ENCODE data around the gene RAB30. TPM values are rescaled to one million over a fixed set of nuclear protein-coding genes. Genes with fewer than 3 reads are reported as not detected.

Gene RAB30
- total RNA-seq (2014; rRNA removed; shearing (Covaris generic)): 4.5 and 6.2 TPM in 2 replicates

DNA sequence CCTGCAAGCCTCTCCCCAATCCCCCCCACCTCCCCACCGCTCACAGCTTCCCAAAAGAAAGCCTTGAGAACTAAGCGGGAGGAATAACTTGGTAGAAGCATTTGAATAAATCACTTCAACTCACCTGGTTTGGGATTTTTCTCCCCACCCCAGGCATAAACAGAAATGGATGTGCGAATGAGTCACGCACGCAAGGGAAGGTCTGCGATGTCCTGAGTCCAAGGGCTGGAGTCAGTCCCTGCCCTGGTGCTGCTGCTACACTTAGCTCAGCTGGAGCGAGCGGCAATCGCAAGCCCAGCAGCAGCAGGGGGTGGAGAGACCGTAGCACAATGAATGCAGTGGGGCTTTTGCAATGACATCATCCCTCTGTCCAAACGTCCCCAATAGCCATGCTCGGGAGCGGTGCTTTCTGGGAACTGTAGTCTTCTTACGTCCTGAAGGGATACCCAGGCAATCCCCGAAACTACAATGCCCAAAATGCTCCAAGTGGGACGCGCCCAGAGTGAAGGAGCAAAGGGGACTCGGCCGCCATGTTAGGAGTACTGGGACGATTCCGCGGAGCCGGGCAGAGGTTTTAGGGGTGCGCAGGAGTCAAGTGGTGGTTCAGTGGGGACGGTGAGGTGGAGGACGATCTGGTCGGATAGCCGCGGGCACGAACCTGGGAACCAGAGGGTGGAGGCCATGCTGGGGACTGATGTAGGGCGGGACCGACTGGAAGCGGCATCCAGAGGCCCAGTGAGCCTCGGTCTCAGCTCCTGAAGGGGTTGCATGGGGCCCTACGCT lies at the start of gene RAB30:
Gene RAB30, minus strand, starts transcription at position 331 of the 783 bp plus-strand sequence. CDS start 74,581 bp downstream, outside the sequence.
- peak; percentile 88 for DNase-seq
- H3K36me3 ChIP-seq (replicated peaks; ENCODE audit: control insufficient read depth, insufficient read depth, low read length): 0 out of 2 replicates have a peak, but pooled peaks cover 2% of the 10 kb centered on the region
- no peaks in the 10 kb centered on the region for H3K27me3 ChIP-seq (ENCODE audit: control insufficient read depth, insufficient read depth, low read length)
- peak within 1 kb of the TSS; percentile 97 for H3K4me3 ChIP-seq (ENCODE audit: insufficient read depth, low read depth, low read length)

GRCh38 chr11:83120327-83120726 lies 48.6 kb upstream of the RAB30 start:
- no peak for DNase-seq
- no peak overlapping the region for H3K4me3 ChIP-seq (ENCODE audit: insufficient read depth, low read depth, low read length)
- H3K27me3 ChIP-seq (ENCODE audit: control insufficient read depth, insufficient read depth, low read length): no peaks in the 10 kb centered on the region
- H3K36me3 ChIP-seq (replicated peaks; ENCODE audit: control insufficient read depth, insufficient read depth, low read length): no peaks in the 10 kb centered on the region

- Histone ChIP-seq H3K4me3 (ENCODE audit: insufficient read depth, low read depth, low read length) (no peak overlapping the region), H3K36me3 (replicated peaks; ENCODE audit: control insufficient read depth, insufficient read depth, low read length) (no peaks in the 10 kb centered on the region), H3K27me3 (ENCODE audit: control insufficient read depth, insufficient read depth, low read length) (no peaks in the 10 kb centered on the region)
- DNase-seq: no peak
Measured at GRCh38 chr11:83119216-83119615, 47.5 kb upstream of the RAB30 start.

DNA sequence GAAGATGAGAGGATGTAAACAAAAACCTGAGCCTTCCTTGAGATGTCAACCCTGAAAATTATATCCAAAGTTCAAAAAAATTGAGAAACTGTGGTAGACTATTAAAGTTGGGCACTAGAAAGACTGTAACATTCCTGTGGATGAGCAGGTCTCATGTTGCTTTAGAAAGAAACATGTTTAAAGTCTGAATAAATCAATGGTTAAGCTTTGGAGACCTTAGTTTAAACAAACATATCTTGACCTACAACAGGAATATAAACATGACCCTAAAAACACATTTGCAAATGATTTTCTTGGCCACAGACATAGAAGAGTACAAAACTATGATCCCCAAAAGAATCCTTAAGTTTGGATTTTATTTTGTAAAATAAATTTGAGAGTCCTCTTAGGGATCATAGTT lies 47.1 kb upstream of the RAB30 start:
- Histone ChIP-seq H3K36me3 (replicated peaks; ENCODE audit: control insufficient read depth, insufficient read depth, low read length) (no peaks in the 10 kb centered on the region), H3K4me3 (ENCODE audit: insufficient read depth, low read depth, low read length) (no peak overlapping the region), H3K27me3 (ENCODE audit: control insufficient read depth, insufficient read depth, low read length) (no peaks in the 10 kb centered on the region)
- no peak for DNase-seq

DNA sequence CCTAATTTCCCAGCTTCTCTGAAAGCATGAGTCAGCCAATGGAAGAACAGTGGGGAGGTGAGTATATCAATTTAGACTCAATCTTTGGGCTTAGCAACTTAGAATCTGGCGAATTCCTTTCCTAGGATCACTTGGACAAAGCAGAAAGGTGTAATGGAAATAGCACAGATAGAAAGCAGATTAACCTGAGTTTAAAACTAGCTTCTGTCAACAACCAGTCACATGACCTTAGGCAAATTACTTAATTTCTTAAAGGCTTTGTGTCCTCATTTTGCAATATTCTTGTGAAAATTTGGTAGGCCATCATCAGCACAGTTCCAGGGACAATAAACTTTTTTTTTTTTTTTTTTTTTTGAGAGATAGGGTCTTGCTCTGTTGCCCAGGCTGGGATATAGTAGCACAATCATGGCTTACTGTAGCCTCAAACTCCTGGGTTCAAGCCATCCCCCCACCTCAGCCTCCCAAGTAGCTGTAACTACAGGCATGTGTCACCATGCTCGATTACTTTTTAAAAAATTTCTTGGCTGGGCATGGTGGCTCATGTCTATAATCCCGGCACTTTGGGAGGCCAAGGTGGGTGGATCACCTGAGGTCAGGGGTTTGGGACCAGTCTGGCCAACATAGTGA lies 44.4 kb upstream of the RAB30 start:
- no peak overlapping the region for H3K4me3 ChIP-seq (ENCODE audit: insufficient read depth, low read depth, low read length)
- H3K36me3 ChIP-seq (replicated peaks; ENCODE audit: control insufficient read depth, insufficient read depth, low read length): no peaks in the 10 kb centered on the region
- no peak for DNase-seq
- no peaks in the 10 kb centered on the region for H3K27me3 ChIP-seq (ENCODE audit: control insufficient read depth, insufficient read depth, low read length)

- DNase-seq: no peak
- H3K27me3 ChIP-seq (ENCODE audit: control insufficient read depth, insufficient read depth, low read length): no peaks in the 10 kb centered on the region
- H3K36me3 ChIP-seq (replicated peaks; ENCODE audit: control insufficient read depth, insufficient read depth, low read length): no peaks in the 10 kb centered on the region
- no peak overlapping the region for H3K4me3 ChIP-seq (ENCODE audit: insufficient read depth, low read depth, low read length)
Measured at GRCh38 chr11:83115551-83115950, 43.9 kb upstream of the RAB30 start.

- Histone ChIP-seq H3K4me3 (ENCODE audit: insufficient read depth, low read depth, low read length) (no peak overlapping the region), H3K36me3 (replicated peaks; ENCODE audit: control insufficient read depth, insufficient read depth, low read length) (no peaks in the 10 kb centered on the region), H3K27me3 (ENCODE audit: control insufficient read depth, insufficient read depth, low read length) (no peaks in the 10 kb centered on the region)
- no peak for DNase-seq
Measured at GRCh38 chr11:83115026-83115425, 43.3 kb upstream of the RAB30 start.

DNA sequence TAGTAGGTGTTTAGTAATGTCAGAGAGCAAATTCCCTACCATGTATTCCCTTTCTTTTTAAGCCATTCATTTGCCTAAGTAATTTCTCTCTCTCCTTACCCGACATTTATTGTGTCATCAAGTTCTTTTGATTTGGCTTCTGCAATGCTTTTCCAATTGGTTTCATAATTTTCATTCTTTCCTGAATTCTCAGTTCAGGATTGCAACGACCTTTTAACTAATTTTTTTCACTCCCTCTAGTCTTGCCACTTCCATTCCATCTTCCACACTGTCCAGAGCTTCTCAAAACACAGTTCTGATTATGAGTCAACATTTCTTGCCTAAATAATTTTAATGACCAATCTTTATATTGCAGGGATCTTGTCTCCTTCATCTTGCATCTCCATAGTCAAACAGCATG lies 41.2 kb upstream of the RAB30 start:
- H3K27me3 ChIP-seq (ENCODE audit: control insufficient read depth, insufficient read depth, low read length): no peaks in the 10 kb centered on the region
- no peak overlapping the region for H3K4me3 ChIP-seq (ENCODE audit: insufficient read depth, low read depth, low read length)
- H3K36me3 ChIP-seq (replicated peaks; ENCODE audit: control insufficient read depth, insufficient read depth, low read length): no peaks in the 10 kb centered on the region
- no peak for DNase-seq

DNA sequence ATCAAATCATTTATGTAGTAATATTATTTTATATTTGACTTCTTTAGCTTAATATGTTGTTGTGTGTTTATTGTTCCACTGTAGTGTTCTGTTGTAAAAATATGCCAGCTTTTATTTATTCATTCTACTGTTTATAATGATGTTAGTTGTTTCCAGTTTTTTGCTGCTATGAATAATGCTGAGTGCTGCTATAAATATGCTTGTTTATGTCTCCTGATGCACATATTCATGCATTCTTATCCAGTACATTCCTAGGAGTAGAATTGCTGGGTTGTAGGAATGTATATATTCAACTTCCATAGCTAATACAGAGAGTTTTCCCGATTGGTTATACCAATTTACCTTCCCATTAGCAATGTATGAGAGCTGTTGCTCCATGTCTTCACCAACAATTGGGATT lies 33.5 kb upstream of the RAB30 start:
- H3K27me3 ChIP-seq (ENCODE audit: control insufficient read depth, insufficient read depth, low read length): no peaks in the 10 kb centered on the region
- DNase-seq: no peak
- H3K4me3 ChIP-seq (ENCODE audit: insufficient read depth, low read depth, low read length): no peak overlapping the region
- no peaks in the 10 kb centered on the region for H3K36me3 ChIP-seq (replicated peaks; ENCODE audit: control insufficient read depth, insufficient read depth, low read length)

- no peaks in the 10 kb centered on the region for H3K36me3 ChIP-seq (replicated peaks; ENCODE audit: control insufficient read depth, insufficient read depth, low read length)
- no peak for DNase-seq
- no peak overlapping the region for H3K4me3 ChIP-seq (ENCODE audit: insufficient read depth, low read depth, low read length)
- no peaks in the 10 kb centered on the region for H3K27me3 ChIP-seq (ENCODE audit: control insufficient read depth, insufficient read depth, low read length)
Measured at GRCh38 chr11:83102834-83103233, 31.1 kb upstream of the RAB30 start.

- Histone ChIP-seq H3K4me3 (ENCODE audit: insufficient read depth, low read depth, low read length) (no peak overlapping the region), H3K36me3 (replicated peaks; ENCODE audit: control insufficient read depth, insufficient read depth, low read length) (no peaks in the 10 kb centered on the region), H3K27me3 (ENCODE audit: control insufficient read depth, insufficient read depth, low read length) (no peaks in the 10 kb centered on the region)
- DNase-seq: no peak
Measured at GRCh38 chr11:83097429-83098075, 25.9 kb upstream of the RAB30 start.

DNA sequence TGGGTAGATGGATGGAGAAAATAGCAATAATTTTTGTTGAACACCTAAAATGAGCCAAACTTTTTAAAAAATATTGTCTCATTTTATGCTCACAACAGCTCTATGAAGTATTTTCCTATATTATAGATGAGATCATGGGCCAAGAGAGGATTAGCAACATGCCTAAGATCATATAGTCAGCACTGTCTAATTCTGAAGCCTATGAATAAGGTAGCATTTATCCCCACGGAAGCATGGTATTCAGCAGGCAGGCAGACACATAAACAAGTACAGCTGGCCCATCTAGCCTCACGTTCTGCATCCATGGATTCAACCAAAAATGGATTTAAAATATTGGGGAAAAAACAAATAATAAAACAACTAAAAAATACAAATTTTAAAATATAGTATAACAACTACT lies 21.9 kb upstream of the RAB30 start:
- Histone ChIP-seq H3K27me3 (ENCODE audit: control insufficient read depth, insufficient read depth, low read length) (no peaks in the 10 kb centered on the region), H3K36me3 (replicated peaks; ENCODE audit: control insufficient read depth, insufficient read depth, low read length) (no peaks in the 10 kb centered on the region), H3K4me3 (ENCODE audit: insufficient read depth, low read depth, low read length) (no peak overlapping the region)
- DNase-seq: no peak

DNA sequence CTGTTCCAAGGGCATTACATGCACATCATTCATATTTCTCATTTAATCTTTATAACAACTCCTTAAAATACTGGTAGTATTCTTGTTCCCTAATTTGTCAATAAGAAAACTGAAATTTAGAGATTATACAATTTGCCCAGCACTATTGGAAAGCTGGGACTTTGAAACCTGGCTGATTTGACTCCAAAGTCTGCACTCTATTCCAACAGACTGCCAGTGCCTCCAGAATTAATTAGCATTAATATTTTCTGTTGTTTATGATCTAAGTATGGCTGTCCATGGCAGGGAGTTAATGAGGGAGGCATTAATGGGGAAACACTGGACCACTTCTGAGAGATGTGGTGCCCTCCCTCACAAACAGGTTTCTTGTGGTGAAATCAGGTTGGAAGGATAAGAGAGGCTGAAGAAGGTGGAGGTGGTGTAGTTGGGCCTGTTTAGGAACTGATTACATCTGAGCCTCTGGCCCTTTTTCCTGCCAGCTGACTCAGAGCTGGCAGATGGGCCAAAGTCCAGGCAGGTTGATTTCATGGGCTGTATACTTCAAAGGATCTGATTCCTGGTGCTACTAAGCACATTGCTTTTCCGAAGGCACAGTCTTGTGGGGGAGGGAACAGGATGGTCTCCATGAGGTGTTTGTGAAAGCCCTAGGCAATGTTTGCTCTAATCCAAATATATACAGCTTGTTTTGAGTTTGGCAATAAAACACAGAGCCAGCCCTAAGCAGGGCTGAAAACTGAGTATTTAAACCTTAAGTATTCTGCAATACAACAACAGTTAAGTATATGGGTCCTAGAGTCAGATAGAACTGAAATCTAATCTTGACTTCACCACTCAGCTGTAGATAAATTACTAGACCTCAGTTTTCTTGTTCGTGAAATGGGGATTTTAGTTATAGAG lies 21.0 kb upstream of the RAB30 start:
- no peak for DNase-seq
- no peak overlapping the region for H3K4me3 ChIP-seq (ENCODE audit: insufficient read depth, low read depth, low read length)
- no peaks in the 10 kb centered on the region for H3K36me3 ChIP-seq (replicated peaks; ENCODE audit: control insufficient read depth, insufficient read depth, low read length)
- no peaks in the 10 kb centered on the region for H3K27me3 ChIP-seq (ENCODE audit: control insufficient read depth, insufficient read depth, low read length)

GRCh38 chr11:83088965-83089364 lies 17.3 kb upstream of the RAB30 start:
- Histone ChIP-seq H3K27me3 (ENCODE audit: control insufficient read depth, insufficient read depth, low read length) (no peaks in the 10 kb centered on the region), H3K36me3 (replicated peaks; ENCODE audit: control insufficient read depth, insufficient read depth, low read length) (no peaks in the 10 kb centered on the region), H3K4me3 (ENCODE audit: insufficient read depth, low read depth, low read length) (no peak overlapping the region)
- DNase-seq: no peak

All from H7 (cell line).